Measurements from ENCODE around the gene SLC9A5.

DNA sequence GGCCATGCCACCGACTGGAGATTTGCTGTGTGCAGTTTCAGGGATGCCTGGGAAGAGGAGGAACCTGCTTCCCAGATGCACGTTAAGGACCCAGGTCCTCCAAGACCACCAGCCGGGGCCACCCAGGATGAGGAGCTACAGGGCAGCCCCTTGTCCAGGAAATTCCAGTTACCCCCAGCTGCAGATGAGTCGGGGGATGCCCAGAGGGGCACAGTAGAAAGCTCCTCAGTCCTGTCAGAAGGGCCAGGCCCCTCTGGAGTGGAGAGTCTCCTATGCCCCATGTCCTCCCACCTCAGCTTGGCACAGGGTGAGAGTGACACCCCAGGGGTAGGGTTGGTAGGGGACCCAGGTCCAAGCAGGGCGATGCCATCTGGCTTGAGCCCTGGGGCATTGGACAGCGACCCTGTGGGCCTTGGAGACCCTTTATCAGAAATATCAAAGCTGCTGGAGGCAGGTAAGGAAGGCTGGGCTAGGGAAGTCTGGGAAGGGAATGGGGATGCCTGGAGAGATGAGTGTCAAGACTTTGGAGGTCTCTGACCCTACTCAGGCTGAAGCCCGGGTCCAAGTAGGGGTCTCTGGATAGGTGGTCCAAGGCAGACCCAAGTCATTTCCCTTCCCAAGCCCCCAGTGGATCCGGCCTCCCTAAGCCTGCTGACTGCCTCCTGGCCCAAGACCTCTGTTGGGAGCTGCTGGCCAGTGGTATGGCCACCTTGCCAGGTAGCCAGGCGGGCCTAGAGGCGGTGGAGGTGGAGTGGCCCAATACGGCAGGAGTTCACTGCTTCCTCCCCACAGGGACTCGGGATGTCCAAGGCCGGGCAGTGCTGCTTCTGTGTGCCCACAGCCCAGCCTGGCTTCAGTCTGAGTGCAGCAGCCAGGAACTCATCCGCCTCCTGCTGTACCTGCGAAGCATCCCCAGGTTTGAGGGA is 31.6 kb downstream of the SLC9A5 start:
- TF ChIP-seq, protein P1, sequence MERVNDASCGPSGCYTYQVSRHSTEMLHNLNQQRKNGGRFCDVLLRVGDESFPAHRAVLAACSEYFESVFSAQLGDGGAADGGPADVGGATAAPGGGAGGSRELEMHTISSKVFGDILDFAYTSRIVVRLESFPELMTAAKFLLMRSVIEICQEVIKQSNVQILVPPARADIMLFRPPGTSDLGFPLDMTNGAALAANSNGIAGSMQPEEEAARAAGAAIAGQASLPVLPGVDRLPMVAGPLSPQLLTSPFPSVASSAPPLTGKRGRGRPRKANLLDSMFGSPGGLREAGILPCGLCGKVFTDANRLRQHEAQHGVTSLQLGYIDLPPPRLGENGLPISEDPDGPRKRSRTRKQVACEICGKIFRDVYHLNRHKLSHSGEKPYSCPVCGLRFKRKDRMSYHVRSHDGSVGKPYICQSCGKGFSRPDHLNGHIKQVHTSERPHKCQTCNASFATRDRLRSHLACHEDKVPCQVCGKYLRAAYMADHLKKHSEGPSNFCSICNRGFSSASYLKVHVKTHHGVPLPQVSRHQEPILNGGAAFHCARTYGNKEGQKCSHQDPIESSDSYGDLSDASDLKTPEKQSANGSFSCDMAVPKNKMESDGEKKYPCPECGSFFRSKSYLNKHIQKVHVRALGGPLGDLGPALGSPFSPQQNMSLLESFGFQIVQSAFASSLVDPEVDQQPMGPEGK (CRISPR knock-in tag; IDR thresholded peaks at IDR 0.05; ENCODE audit: borderline replicate concordance), result no peak
- TF ChIP-seq, protein P2, sequence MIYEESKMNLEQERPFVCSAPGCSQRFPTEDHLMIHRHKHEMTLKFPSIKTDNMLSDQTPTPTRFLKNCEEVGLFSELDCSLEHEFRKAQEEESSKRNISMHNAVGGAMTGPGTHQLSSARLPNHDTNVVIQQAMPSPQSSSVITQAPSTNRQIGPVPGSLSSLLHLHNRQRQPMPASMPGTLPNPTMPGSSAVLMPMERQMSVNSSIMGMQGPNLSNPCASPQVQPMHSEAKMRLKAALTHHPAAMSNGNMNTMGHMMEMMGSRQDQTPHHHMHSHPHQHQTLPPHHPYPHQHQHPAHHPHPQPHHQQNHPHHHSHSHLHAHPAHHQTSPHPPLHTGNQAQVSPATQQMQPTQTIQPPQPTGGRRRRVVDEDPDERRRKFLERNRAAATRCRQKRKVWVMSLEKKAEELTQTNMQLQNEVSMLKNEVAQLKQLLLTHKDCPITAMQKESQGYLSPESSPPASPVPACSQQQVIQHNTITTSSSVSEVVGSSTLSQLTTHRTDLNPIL (CRISPR knock-in tag; IDR thresholded peaks at IDR 0.05; ENCODE audit: low read depth), result no peak
- TF ChIP-seq TOX (CRISPR knock-in tag; IDR thresholded peaks at IDR 0.05; ENCODE audit: borderline replicate concordance) (no peak), ZFP30 (CRISPR knock-in tag; IDR thresholded peaks at IDR 0.05) (no peak), ZFP3 (CRISPR knock-in tag; IDR thresholded peaks at IDR 0.05) (no peak), ARNTL (CRISPR knock-in tag; IDR thresholded peaks at IDR 0.05; ENCODE audit: borderline replicate concordance, low read depth) (no peak), SNAI2 (CRISPR knock-in tag; IDR thresholded peaks at IDR 0.05) (no peak), ZNF565 (CRISPR knock-in tag; conservative IDR thresholded peaks at IDR 0.05; ENCODE audit: low read depth) (no peak), TCF4 (CRISPR knock-in tag; IDR thresholded peaks at IDR 0.05; ENCODE audit: borderline replicate concordance) (no peak), PPARA (CRISPR knock-in tag; IDR thresholded peaks at IDR 0.05; ENCODE audit: borderline replicate concordance) (no peak), GLIS3 (CRISPR knock-in tag; IDR thresholded peaks at IDR 0.05) (no peak), OSR1 (CRISPR knock-in tag; IDR thresholded peaks at IDR 0.05) (no peak), RARB (CRISPR knock-in tag; IDR thresholded peaks at IDR 0.05) (no peak)
- TF ChIP-seq, protein P3, sequence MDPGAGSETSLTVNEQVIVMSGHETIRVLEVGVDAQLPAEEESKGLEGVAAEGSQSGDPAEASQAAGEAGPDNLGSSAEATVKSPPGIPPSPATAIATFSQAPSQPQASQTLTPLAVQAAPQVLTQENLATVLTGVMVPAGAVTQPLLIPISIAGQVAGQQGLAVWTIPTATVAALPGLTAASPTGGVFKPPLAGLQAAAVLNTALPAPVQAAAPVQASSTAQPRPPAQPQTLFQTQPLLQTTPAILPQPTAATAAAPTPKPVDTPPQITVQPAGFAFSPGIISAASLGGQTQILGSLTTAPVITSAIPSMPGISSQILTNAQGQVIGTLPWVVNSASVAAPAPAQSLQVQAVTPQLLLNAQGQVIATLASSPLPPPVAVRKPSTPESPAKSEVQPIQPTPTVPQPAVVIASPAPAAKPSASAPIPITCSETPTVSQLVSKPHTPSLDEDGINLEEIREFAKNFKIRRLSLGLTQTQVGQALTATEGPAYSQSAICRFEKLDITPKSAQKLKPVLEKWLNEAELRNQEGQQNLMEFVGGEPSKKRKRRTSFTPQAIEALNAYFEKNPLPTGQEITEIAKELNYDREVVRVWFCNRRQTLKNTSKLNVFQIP (CRISPR knock-in tag; IDR thresholded peaks at IDR 0.05; ENCODE audit: borderline replicate concordance, low read depth), result no peak

All from SK-N-SH treated with all-trans-retinoic acid at 6 μM for 48 hours (cell line).